ENCODE results near the gene CHD5.

GRCh38 chr1:6105763-6106162 is 74.4 kb downstream of the CHD5 start:
- TF ChIP-seq CTCF (IDR thresholded peaks at IDR 0.05) (no peak), POLR2A (IDR thresholded peaks at IDR 0.05) (no peak)
